Stimulated activated CD4-positive, alpha-beta T cell treated with anti-CD3 and anti-CD28 coated beads, Interleukin-15, amount 100 ng/mL, for 24 hours (primary cell): ENCODE measurements around the gene ELL.

Source experiments
- DNase-seq: peaks from one replicate; pipeline ENCODE4 v3.0.0-alpha.2; 2020

ELL gene

GRCh38 chr19:18442941-18443340, 78.9 kb downstream of the ELL start:
- DNase-seq: no peak

GRCh38 chr19:18441804-18442788, 79.8 kb downstream of the ELL start:
- no peak for DNase-seq

- no peak for DNase-seq
Measured at GRCh38 chr19:18440936-18441803, 80.7 kb downstream of the ELL start.

GRCh38 chr19:18440415-18440877, 81.4 kb downstream of the ELL start:
- no peak for DNase-seq

GRCh38 chr19:18439910-18440237, 82.0 kb downstream of the ELL start:
- no peak for DNase-seq

- no peak for DNase-seq
Measured at GRCh38 chr19:18439025-18439909, 82.6 kb downstream of the ELL start.

GRCh38 chr19:18438331-18439024, 83.4 kb downstream of the ELL start:
- DNase-seq: no peak

- DNase-seq: peak; percentile 65
Measured at GRCh38 chr19:18437491-18438330, 84.2 kb downstream of the ELL start, which contains the start of gene ISYNA1. Gene ISYNA1, minus strand, starts transcription at chr19:18438133. Its CDS starts 154 bp downstream, at chr19:18437979.

GRCh38 chr19:18436671-18437490, 85.0 kb downstream of the ELL start:
- DNase-seq: peak; percentile 84

GRCh38 chr19:18435842-18436670, 85.8 kb downstream of the ELL start:
- DNase-seq: no peak

GRCh38 chr19:18435178-18435841, 86.6 kb downstream of the ELL start:
- DNase-seq: no peak

- no peak for DNase-seq
Measured at GRCh38 chr19:18434411-18435175, 87.3 kb downstream of the ELL start.

GRCh38 chr19:18433735-18434398, 88.0 kb downstream of the ELL start:
- DNase-seq: no peak

GRCh38 chr19:18433015-18433691, 88.7 kb downstream of the ELL start:
- no peak for DNase-seq

- no peak for DNase-seq
Measured at GRCh38 chr19:18432275-18433014, 89.4 kb downstream of the ELL start.
